NCI-H2171 treated with DMSO at 0.1 percent for 48 hours (cell line): Measurements from ENCODE around the gene GDPD3.
"Not testable (repeated sequence)": the region's sequence is repeated elsewhere in the genome, so short reads cannot be mapped to it uniquely, and the experiment has no call there.

Experiments used
- DNase-seq: peaks from one replicate; lab custom pipeline; 2025; lab: John Stamatoyannopoulos, UW

GDPD3 gene, protein sequence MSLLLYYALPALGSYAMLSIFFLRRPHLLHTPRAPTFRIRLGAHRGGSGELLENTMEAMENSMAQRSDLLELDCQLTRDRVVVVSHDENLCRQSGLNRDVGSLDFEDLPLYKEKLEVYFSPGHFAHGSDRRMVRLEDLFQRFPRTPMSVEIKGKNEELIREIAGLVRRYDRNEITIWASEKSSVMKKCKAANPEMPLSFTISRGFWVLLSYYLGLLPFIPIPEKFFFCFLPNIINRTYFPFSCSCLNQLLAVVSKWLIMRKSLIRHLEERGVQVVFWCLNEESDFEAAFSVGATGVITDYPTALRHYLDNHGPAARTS

GRCh38 chr16:30113031-30113710 lies at the start of gene GDPD3:
Gene GDPD3 (minus strand): TSS chr16:30113537. CDS start chr16:30113478, 59 bp downstream.
- no peak for DNase-seq

DNA sequence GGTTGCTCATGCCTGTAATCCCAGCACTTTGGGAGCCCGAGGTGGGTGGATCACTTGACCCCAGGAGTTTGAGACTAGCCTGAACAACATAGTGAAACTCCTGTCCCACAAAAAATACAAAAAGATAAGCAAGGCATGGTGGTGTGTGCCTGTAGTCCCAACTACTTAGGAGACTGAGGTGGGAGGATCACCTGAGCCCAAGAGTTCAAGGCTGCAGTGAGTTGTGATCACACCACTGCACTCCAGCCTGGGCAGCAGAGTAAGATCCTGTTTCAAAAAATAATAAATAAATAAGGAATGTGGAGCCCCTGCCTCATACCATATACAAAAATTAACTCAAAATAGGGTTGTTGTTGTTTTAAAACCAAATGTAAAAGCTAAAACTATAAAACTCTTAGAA lies 43.9 kb upstream of the GDPD3 start:
- DNase-seq, result no peak

- DNase-seq, result no peak
Measured at GRCh38 chr16:30155188-30155587, 41.9 kb upstream of the GDPD3 start.

- DNase-seq, result no peak
Measured at GRCh38 chr16:30152517-30152916, 39.2 kb upstream of the GDPD3 start.

DNA sequence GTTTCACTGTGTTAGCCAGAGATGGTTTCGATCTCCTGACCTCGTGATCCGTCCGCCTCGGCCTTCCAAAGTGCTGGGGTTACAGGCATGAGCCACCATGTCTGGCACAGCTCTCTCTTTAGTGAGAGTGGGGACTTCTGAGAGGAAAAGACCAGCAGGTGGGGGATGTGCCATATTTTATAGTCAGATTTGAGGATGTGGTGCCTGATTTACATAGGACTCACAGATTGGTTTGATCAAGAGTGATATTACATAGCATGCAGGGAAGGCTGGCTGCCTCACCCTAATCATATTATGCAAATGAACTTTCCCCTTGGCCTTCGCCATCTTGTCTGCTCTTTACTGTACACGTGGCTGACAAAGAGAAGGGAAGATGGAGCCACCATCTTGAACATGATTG lies 37.8 kb upstream of the GDPD3 start:
- DNase-seq, result no peak

DNA sequence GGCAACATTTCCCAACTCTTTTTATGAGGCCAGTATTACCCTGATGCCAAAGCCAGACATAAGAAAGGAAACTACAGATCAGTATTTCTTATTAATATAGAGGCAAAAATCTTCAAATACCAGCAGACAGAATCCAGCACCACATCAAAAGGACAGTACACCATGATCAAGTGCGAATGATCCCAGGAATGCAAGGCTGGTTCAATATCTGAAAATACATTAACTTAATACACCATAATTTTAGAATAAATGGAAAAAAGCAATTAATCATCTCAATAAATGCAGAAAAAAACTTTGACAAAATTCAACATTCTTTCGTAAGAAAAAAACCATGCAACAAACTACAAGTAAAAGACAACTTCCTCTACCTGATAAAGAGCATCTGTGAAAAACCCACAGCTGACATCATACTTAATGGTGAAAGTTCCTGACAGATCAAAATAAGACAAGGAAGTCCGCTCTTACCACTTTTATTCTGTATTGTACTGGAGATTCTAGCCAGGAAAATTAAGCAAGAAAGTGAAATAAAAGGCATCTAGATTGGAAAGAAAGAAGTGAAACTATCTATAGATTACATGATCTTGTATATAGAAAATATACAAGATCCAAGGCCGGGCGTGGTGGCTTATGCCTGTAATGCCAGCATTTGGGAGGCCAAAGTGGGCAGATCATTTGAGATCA lies 36.1 kb upstream of the GDPD3 start:
- DNase-seq, result no peak

DNA sequence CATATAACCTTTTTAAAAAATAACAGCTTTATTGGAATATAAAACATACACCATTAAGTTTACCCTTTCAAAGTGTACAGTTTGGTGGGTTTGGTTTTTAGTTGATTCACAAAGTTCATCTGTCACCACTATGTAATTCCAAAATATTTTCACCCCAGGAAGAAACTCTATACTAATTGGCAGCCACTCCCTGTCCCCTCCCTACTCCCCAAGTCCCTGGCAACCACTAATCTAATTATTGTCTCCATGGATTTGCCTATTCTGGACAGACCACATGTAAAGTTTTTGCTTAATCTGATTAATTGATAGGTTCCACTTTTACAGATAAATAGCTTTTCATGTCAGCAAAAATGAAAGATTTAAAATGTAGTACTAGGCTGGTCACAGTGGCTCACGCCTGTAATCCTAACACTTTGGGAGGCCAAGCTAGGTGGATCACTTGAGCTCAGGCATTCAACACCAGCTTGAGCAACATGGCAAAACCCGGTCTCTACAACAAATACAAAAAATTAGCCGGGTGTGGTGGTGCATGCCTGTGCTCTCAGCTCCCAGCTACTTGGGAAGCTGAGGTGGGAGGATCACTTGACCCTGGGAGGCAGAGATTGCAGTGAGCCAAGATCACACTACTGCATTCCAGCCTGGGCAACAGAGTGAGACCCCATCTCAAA lies 34.6 kb upstream of the GDPD3 start:
- DNase-seq, result no peak

DNA sequence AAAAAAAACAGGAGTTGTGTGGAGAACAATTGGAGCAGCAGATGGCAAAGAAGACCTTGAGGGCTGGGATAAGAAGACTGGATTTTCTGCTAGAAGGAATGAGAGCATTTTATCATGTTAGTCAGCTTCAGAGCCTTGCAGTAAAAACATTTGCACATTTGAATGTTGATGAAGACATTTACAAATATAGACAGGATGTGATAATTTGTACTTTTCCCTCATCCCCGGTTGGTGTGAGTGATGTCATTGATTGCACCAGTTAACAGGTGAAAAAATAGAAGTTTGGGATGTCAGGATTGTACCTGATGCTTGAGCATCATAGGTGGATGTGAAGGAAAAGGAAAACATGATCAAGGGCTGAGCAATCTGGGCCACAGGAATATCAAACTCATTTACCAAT lies 32.3 kb upstream of the GDPD3 start:
- peak; percentile 43 for DNase-seq

DNA sequence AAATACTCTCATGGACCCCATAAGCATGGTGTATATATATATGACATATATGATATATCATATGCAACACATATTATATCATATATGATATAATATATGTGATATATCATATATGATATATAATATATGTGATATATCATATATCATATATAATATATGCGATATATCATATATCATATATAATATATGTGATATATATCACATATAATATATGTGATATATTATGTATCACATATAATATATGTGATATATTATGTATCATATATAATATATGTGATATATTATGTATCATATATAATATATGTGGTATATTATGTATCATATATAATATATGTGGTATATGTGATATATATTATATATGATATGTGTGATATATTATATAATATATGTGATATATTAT lies 31.6 kb upstream of the GDPD3 start:
- DNase-seq, result no peak

- no peak for DNase-seq
Measured at GRCh38 chr16:30144017-30144416, 30.7 kb upstream of the GDPD3 start.

DNA sequence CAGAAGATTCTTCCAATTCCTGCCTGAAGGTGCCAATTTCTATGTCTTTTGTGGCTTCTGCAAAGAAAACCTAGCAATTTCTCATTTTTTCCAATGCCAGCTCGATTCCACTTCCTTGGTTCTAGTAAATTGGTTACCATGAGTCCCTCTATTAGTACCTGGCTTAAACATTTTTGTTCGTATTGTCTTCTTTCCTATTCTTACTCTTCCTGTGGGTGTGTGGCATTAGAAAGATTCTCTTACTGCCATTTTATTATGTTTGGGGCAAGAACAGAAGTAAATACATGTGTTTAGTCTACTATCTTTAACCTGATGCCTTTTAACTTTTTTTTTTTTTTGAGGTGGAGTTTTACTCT lies 30.0 kb upstream of the GDPD3 start:
- no peak for DNase-seq

DNA sequence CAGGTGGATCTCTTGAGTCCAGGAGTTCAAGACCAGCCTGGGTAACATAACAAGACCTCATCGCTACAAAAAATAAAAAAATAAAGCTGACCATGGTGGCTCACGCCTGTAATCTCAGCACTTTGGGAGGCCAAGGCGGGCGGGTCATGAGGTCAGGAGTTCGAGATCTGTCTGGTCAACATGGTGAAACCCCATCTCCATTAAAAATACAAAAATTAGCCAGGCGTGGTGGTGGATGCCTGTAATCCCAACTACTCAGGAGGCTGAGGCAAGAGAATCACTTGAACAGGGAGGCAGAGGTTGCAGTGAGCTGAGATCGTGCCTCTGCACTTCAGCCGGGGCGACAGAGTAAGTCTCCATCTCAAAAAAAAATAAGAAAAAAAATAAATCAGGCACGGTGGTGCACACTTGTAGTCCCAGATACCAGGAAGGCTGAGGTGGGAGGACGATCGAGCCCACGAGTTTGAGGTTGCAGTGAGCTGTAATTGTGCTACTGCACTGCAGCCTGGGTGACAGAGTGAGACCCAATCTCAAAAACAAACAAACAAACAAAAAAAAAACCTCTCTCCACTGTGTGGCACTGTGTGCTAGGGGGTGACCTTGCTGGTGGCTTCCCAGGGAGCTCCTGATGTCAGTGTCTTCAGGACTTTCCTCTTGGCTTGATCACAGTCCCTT lies 29.5 kb upstream of the GDPD3 start:
- no peak for DNase-seq

- DNase-seq, result no peak
Measured at GRCh38 chr16:30141750-30142149, 28.4 kb upstream of the GDPD3 start.

DNA sequence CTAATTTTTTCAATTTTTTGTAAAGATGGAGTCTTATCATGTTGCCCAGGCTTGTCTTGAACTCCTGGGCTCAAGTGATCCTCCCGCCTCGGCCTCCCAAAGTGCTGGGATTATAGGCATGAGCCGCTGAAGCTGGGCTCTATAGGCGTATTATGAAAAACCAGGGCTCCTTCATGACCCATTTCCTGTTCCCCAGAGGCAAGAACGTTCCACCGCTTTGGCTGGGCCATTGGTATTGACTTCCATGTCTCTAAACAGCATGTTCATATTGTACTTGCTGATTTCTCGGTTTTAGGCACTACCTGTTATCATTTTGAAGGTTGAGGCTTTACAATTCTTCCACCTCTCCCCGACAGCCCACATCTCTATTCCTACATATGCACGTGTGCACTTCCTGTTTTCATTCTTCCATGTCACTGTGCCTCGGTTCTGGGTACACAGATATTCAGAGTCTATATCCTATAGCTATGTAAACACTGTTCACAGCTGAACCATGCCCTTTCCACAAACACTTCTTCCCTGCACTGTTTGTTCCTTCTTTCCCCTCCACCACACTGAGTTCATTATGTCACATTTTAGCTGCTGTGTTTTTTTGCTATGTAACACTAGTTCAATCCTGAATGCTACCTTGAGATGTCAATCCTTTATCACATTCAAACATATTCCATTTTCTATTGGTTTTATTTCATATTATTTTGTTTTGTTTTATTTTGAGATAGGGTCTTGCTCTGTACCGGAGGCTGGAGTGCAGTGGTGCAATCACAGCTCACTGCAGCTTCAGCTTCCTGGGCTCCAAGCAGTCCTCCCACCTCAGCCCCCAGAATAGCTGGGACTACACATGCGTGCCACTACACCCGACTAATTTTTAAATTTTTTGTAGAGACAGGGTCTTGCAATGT lies 26.5 kb upstream of the GDPD3 start:
- no peak for DNase-seq

DNA sequence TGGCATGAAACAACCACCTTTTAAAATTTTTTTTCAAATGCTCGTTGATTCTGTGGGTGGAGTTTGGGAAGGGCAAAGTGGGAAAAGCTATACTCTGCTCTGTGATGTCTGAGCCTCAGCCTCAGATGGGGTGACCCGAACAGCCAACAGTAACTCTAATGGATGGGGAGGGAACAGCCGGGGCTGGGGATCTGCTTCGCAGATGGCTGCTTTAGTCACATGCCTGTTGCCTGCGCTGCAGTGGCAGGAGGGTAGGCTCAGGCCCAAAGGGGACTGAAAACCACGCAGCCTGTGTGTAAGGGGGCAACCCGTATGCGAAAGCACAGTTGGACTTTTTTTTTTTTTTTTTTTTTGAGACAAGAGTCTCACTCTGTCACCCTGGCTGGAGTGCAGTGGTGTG lies 24.6 kb upstream of the GDPD3 start:
- no peak for DNase-seq

- DNase-seq, result no peak
Measured at GRCh38 chr16:30136971-30137605, 23.8 kb upstream of the GDPD3 start.

- no peak for DNase-seq
Measured at GRCh38 chr16:30132591-30132990, 19.3 kb upstream of the GDPD3 start.

GRCh38 chr16:30131869-30132475 lies 18.6 kb upstream of the GDPD3 start:
- peak; percentile 67 for DNase-seq

- no peak for DNase-seq
Measured at GRCh38 chr16:30127993-30128392, 14.7 kb upstream of the GDPD3 start.

GRCh38 chr16:30125690-30126089 lies 12.4 kb upstream of the GDPD3 start:
- DNase-seq, result not testable (repeated sequence)
